Stomach smooth muscle (tissue), 2 donors: ENCODE results near the gene SP9.
A peak's percentile ranks its signal among the peaks of the same experiment; 100 is the strongest.

Source experiments
- H3K27ac ChIP-seq: one replicate; pipeline ENCODE4 v1.7.0; 2013; ENCODE audit warnings: mild to moderate bottlenecking, low read length, inconsistent platforms
- H3K27me3 ChIP-seq, 2 donors: one replicate each; pipeline ENCODE4 v1.7.0; 2013; ENCODE audit warnings: low read length in 2 of 2; ENCODE audit not compliant: insufficient read depth in 2 of 2, control insufficient read depth in 1 of 2
- H3K36me3 ChIP-seq, 2 donors: one replicate each; pipeline ENCODE4 v1.7.0; 2013; ENCODE audit warnings: low read length in 2 of 2; ENCODE audit not compliant: control insufficient read depth in 2 of 2, insufficient read depth in 2 of 2
- H3K4me1 ChIP-seq: one replicate; pipeline ENCODE4 v1.7.0; 2013; ENCODE audit warnings: low read length; ENCODE audit not compliant: control insufficient read depth, insufficient read depth
- H3K4me3 ChIP-seq, 2 donors: one replicate each; pipeline ENCODE4 v1.7.0; 2013; ENCODE audit warnings: low read length in 2 of 2
- H3K9ac ChIP-seq, 2 donors: one replicate each; pipeline ENCODE4 v1.7.0; 2013; ENCODE audit warnings: low read length in 2 of 2, mild to moderate bottlenecking in 1 of 2
- H3K9me3 ChIP-seq, 2 donors: one replicate each; pipeline ENCODE4 v1.7.0; 2013; ENCODE audit warnings: low read length in 2 of 2; ENCODE audit not compliant: control insufficient read depth in 2 of 2
- donor health status: healthy.
- donor health status: Pancreatic carcinoma.

SP9 gene

DNA sequence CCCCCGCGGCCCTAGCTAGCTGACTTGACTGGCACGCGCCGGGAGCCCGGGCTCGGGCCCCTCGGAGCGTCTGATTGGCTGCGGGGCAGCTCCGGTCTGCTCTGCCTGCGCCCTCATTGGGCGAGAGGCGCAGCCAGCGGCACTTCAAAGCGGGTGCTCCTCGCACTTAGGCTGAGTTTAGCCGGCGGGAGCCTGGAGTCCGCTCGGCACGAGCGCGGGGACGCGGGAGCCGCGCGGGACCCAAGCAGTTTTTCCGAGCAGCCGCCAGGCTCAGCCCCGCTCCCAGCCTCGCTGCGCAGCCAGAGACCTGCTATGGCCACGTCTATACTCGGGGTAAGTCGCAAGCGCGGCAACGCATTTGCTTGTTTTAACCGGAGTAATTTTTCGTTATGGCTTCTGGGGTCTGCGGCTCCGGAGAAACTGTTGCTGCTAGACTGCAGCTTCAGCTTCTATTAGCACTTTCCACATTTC, at the start of gene SP9:
Gene SP9 (plus strand): TSS at position 174 of the 471 bp plus-strand sequence. CDS start 139 bp downstream, at position 313.
- H3K9ac ChIP-seq, result no peak within 1 kb of the TSS
- peaks cover 34% of the 10 kb centered on the region for H3K4me1 ChIP-seq
- H3K36me3 ChIP-seq, result no peaks in the 10 kb centered on the region
- H3K4me3 ChIP-seq, result peak within 1 kb of the TSS; percentile 21 to 35
- peaks cover 81 to 98% of the 10 kb centered on the region in 2 donors for H3K27me3 ChIP-seq
- H3K27ac ChIP-seq, result no peak within 1 kb of the TSS
- H3K9me3 ChIP-seq, result no peaks in the 10 kb centered on the region

DNA sequence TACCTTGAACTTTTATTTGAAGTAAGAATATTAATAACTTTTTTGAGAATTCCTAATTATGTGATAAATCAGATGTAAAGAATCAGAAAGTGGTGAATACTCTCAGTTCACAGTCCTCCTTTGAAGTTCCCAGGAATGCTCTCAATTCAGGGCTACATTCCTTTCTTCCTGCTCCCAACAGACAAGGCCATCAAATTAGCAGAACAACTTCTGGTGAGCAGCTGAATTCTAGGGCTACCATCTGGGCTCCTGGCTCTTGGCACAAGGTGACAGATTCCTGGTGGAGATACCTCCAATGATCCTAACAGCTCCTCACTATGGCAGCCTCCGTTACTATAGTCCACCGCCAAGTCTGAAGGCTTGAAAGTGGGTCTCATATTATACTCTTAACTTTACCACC, 48.6 kb upstream of the SP9 start:
- no peak overlapping the region for H3K27ac ChIP-seq
- H3K27me3 ChIP-seq, result no peaks in the 10 kb centered on the region
- H3K9me3 ChIP-seq, result no peaks in the 10 kb centered on the region
- no peak overlapping the region for H3K9ac ChIP-seq
- no peak overlapping the region for H3K4me3 ChIP-seq
- H3K4me1 ChIP-seq, result no peaks in the 10 kb centered on the region
- H3K36me3 ChIP-seq, result no peaks in the 10 kb centered on the region

DNA sequence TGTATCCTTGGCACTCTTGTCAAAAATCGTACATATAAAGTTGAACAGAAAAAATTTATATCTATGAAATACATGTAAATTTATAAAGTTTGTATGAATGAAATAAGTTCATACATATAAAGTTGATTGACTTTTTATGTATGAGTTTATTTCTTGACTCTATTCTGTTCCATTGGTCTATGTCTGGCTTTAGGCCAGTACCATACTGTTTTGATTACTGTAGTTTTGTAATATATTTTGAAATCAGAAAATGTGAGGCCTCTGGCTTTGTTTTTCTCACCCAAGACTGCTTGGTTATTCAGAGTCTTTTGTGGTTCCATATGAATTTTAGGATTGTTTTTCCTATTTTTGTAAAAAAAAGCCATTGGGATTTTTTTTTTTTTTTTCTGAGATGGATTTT, 41.8 kb upstream of the SP9 start:
- Histone ChIP-seq H3K4me1 (no peaks in the 10 kb centered on the region), H3K27ac (no peak overlapping the region), H3K36me3 (no peaks in the 10 kb centered on the region), H3K9ac (no peak overlapping the region), H3K9me3 (peaks cover 0 to 3% of the 10 kb centered on the region in 2 donors), H3K4me3 (no peak overlapping the region), H3K27me3 (no peaks in the 10 kb centered on the region)

DNA sequence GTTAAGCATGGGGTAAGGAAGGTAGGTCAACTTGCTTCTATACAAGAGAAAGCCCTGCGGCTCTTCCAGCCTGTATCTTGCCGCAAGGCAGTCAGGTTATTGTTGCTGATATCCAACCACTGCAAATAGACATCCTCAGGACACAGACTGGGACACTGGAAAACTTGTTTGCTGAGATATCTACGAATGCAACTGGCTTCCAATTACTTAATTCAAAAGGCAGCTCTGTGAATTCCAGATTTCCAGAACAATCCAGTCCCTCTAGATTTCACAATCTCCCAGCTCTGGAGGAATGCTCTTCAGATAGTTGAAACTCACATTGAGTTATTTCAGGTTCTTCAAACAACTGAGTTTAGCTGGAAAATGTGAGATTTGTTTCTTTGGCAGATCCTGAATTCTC, 34.6 kb upstream of the SP9 start:
- no peaks in the 10 kb centered on the region for H3K36me3 ChIP-seq
- no peaks in the 10 kb centered on the region for H3K9me3 ChIP-seq
- H3K27me3 ChIP-seq, result no peaks in the 10 kb centered on the region
- no peaks in the 10 kb centered on the region for H3K4me1 ChIP-seq
- H3K4me3 ChIP-seq, result no peak overlapping the region
- H3K27ac ChIP-seq, result no peak overlapping the region
- H3K9ac ChIP-seq, result no peak overlapping the region

DNA sequence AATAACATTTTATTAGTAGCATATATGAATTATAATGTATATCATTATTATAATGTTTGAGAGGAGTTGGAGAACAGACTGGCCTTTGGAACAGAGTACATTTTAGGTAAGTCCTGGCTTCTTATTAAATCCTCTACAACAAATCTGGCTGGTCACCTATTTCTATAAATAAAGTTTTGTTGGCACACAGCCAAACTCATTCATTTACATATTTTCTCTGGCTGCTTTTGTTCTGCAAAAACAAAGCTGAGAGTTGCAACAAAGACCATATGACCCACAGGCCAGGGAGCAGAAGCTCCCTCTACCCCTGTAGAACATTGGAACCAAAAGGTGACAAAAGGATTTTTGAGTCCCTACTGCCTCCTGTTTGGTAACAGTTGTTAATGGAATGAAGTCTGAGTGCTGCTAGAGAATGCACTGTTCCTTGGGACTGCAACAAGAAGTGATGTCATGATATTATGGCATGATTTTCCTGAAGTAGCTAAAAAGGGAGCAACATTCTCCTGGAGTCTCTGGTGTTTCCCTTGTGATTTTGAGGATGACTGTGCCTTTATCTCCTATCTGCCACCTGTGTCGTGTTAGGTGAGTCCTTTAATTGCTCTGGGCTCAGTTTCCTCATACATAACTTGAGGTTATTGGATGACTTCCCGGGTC, 22.0 kb upstream of the SP9 start:
- no peak overlapping the region for H3K4me3 ChIP-seq
- H3K9ac ChIP-seq, result no peak overlapping the region
- peaks cover 0 to 9% of the 10 kb centered on the region in 2 donors for H3K27me3 ChIP-seq
- no peak overlapping the region for H3K27ac ChIP-seq
- no peaks in the 10 kb centered on the region for H3K4me1 ChIP-seq
- no peaks in the 10 kb centered on the region for H3K36me3 ChIP-seq
- no peaks in the 10 kb centered on the region for H3K9me3 ChIP-seq

DNA sequence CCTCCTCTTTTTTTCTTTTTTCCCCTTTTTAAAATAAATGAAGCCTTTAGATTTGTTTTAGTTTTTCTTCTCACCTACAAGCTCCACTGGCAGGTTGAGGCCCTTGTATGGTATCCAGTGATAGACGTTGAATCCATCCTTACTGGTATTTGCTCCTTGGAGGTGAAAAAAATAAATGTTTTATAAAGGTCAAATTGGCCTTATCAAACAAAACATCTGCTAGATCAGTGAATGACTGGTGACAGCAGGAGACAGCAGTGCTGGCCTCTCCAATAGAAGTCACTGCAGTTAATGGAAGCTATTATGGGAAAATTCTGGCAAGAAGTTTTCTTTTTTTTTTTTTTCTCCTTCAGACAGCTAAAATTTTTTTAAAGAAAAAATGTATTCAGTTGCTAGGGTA, 12.6 kb upstream of the SP9 start:
- Histone ChIP-seq H3K36me3 (no peaks in the 10 kb centered on the region), H3K4me1 (peaks cover 10% of the 10 kb centered on the region), H3K27me3 (peaks cover 9 to 17% of the 10 kb centered on the region in 2 donors), H3K9me3 (no peaks in the 10 kb centered on the region), H3K9ac (no peak overlapping the region), H3K4me3 (no peak overlapping the region), H3K27ac (no peak overlapping the region)

DNA sequence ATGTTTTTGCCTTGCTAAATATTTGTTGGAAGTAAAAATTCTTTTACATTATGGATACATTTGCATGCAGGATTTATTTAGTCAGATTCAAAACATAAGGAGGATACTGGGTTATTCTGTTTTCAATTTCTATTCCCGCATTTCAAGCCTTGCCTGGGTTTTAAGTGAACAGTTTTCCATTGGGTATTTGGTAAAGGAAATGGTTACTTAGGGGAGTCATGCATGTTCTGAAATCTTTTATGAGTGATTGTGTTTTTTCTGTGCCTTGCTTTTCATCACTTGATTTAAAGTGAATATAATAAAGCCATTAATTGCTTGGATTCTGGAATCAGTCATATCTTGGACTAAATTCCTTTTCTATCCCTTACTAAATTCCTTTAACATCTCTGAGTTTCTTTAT, 12.0 kb upstream of the SP9 start:
- Histone ChIP-seq H3K27me3 (peaks cover 15 to 23% of the 10 kb centered on the region in 2 donors), H3K4me3 (no peak overlapping the region), H3K27ac (no peak overlapping the region), H3K9ac (no peak overlapping the region), H3K4me1 (peaks cover 13% of the 10 kb centered on the region), H3K9me3 (no peaks in the 10 kb centered on the region), H3K36me3 (no peaks in the 10 kb centered on the region)

DNA sequence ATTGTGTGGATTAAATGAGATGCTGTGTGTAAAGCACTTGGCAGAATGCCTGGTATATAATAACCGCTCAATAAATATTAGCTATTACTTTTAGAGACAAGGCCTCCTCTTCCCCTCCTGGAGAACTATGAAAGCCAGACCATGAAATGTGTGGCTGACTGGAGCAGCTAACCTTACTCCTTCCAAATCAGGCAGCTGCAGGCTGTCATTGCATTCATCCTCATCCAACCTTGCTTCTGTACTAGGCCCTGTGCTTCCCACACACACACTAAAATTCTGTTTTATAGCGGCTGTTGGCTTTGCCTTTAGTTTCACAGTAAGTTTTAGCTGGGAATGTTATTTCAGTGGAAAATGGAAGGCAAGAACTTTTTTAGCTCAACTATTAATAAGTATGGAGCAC, 10.2 kb upstream of the SP9 start:
- Histone ChIP-seq H3K27ac (no peak overlapping the region), H3K9me3 (no peaks in the 10 kb centered on the region), H3K4me3 (no peak overlapping the region), H3K27me3 (peaks cover 31 to 38% of the 10 kb centered on the region in 2 donors), H3K9ac (no peak overlapping the region), H3K4me1 (peaks cover 13% of the 10 kb centered on the region), H3K36me3 (no peaks in the 10 kb centered on the region)

DNA sequence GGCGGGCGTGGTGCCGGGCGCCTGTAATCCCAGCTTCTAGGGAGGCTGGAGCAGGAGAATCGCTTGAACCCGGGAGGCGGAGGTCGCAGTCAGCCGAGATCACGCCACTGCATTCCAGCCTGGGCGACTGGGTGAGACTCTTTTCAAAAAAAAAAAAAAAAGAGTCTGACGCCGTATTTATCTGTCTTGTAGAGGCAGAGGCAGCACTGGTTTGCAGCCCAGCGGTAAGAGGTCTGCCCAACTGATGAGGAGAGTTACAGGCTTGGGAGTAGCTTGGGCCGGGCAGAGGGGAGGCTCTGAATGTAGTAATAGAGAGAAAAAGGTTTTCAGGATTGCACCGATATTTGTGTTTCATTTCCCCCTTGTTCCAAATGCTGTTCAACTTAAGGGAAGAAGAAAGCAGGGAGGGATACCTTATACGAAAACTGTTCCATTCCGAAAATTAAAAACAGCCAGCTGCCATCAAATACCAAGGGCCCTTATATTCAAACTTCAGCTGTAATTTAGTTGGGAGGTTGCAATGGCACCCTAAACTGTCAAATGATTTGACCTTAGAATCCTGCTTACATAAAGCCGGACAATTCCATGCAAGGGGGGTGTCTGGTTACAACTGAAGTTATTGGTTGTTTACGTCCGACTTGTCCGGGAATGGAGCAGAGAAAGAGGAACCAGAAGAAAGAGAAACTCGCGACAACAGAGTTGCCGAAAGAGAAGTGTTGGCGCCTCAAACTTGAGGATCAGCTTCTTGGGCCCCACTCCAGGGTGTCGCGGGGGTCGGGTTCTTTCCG, 9.2 kb upstream of the SP9 start:
- Histone ChIP-seq H3K4me3 (peak overlapping the region in 1 of 2 donors; percentile 58), H3K9ac (no peak overlapping the region), H3K9me3 (no peaks in the 10 kb centered on the region), H3K36me3 (no peaks in the 10 kb centered on the region), H3K4me1 (peaks cover 13% of the 10 kb centered on the region), H3K27ac (no peak overlapping the region), H3K27me3 (peaks cover 38 to 48% of the 10 kb centered on the region in 2 donors)

DNA sequence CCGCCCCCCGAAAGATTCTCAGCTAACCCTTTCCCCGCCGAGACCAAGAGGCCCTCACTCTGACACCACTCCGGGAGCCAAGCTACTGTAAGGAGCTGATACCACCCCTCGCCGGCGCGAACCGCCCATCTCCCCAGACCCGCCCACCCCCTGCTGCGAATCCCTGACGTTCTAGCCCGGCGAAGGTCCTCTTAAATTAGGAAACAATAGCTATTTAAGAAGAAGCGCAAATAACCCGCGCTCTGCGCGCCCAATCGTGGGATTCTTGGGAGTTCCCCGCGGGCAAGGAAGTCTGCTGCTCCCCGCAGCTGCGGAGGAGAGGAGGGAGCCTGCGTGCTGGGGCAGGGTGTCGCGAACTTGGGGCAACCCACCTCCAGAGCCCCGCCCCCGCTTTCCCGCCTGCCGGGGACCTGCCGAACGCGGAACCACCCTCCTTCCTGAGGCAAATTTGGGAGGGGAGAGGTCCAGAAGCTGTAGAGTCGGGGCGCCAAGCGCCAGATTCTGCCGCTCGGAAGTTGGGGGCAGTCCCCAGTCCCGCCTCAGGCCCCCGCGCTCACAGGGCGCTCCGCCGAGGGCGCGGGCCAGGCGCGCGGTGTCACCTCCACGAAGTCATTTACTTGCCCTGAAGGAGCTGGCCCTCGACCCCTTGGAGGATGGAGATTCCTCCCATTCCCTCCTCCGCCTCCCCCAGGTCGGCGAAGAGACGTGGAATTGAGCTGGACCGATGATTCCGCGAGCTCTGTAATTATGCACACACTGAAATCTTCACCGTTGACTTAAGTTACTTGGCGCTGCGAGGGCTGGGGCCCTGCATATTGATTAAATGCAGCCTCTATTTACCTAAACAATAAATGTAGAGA, 8.4 kb upstream of the SP9 start:
- no peaks in the 10 kb centered on the region for H3K9me3 ChIP-seq
- H3K4me3 ChIP-seq, result peak overlapping the region; percentile 48 to 58
- no peak overlapping the region for H3K27ac ChIP-seq
- H3K27me3 ChIP-seq, result peaks cover 46 to 57% of the 10 kb centered on the region in 2 donors
- peaks cover 13% of the 10 kb centered on the region for H3K4me1 ChIP-seq
- no peaks in the 10 kb centered on the region for H3K36me3 ChIP-seq
- no peak overlapping the region for H3K9ac ChIP-seq
